PFSK-1 (cell line): ENCODE data around the gene GJB4.

Experiments
- POLR2AphosphoS5 ChIP-seq: IDR thresholded peaks from 2 replicates; pipeline ENCODE4 v1.6.1; 2012; ENCODE audit warnings: low read depth, mild to moderate bottlenecking, control low read depth, low read length, moderate library complexity
- REST ChIP-seq, 2 experiments: IDR thresholded peaks; 2 replicates each; pipeline versions ENCODE4 v1.6.1 to v1.8.0; 2011 to 2012; ENCODE audit warnings: low read depth in 2 of 2, low read length in 2 of 2, control low read depth in 1 of 2, inconsistent platforms in 1 of 2, mild to moderate bottlenecking in 1 of 2, moderate library complexity in 1 of 2; ENCODE audit not compliant: insufficient read depth in 1 of 2
- SIN3A ChIP-seq: IDR thresholded peaks from 2 replicates; pipeline ENCODE4 v1.6.1; 2012; ENCODE audit warnings: mild to moderate bottlenecking, low read length, moderate library complexity, borderline replicate concordance; ENCODE audit not compliant: insufficient read depth

GRCh38 chr1:34710812-34711211 is 48.7 kb upstream of the GJB4 start:
- no peak for TF ChIP-seq REST (IDR thresholded peaks at IDR 0.05; ENCODE audit: insufficient read depth in 1 of 2, low read depth in 2 of 2, low read length in 2 of 2)
- no peak for TF ChIP-seq SIN3A
- no peak for TF ChIP-seq POLR2AphosphoS5
